RWPE1 (cell line): ENCODE measurements around the gene ADGRV1.

ENCODE experiments used
- CTCF ChIA-PET: fragments of 350-600 bp; sonication (Branson Sonifier 250); formaldehyde crosslinking; extraction: SDS; loops from one replicate; lab custom pipeline; 2021; lab: Yijun Ruan, JAX
- POLR2A ChIA-PET: fragments of 400-600 bp; formaldehyde crosslinking; extraction: SDS; loops from one replicate; lab custom pipeline; 2020; ENCODE audit warnings: antibody characterized with exemption; ENCODE audit not compliant: low non-redundant PET; lab: Yijun Ruan, JAX
- DNase-seq: peaks from one replicate; pipeline ENCODE4 v3.0.0; 2012; ENCODE audit warnings: low spot score
- H3K27ac ChIP-seq: fragments of 450-650 bp; 2 replicates; pipeline ENCODE4 v1.5.1; 2017
- CTCF ChIP-seq: fragments of 450-650 bp; conservative IDR thresholded peaks from 2 replicates; pipeline ENCODE4 v1.5.1; 2017; ENCODE audit warnings: low read depth, mild to moderate bottlenecking

The ADGRV1 gene

DNA sequence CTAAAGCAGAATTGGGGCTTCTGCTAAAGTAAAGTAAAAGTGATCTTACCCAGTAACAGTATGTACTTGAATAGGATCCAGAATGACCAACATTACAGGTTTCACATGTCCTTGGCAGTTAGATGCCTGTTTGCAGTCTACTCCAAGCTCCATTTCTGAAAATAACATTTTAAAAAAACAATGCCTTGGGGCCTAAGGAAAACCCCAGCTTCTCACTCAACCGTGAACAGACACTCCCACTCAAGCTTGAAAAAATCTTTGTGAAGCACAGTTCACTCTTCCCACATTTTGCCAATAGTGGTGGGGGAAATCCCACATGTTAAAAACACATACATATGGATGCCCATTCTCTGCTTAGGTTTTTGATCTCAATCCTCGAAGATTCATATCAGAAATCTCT, 520.4 kb downstream of the ADGRV1 start:
- no peak overlapping the region for H3K27ac ChIP-seq
- no peak for DNase-seq
- ChIA-PET POLR2A (no interaction called here), CTCF (interaction anchor here (0.5 kb wide), 1 partner anchor 23 kb away, joined by 3 read pairs; no protein-coding TSS in a partner anchor)
- TF ChIP-seq CTCF, result no peak

- CTCF ChIA-PET, result no interaction called here
- no peak for DNase-seq
- TF ChIP-seq CTCF, result no peak
- POLR2A ChIA-PET, result no interaction called here
- H3K27ac ChIP-seq, result no peak overlapping the region
Measured at GRCh38 chr5:91089758-91090157, 531.2 kb downstream of the ADGRV1 start.

DNA sequence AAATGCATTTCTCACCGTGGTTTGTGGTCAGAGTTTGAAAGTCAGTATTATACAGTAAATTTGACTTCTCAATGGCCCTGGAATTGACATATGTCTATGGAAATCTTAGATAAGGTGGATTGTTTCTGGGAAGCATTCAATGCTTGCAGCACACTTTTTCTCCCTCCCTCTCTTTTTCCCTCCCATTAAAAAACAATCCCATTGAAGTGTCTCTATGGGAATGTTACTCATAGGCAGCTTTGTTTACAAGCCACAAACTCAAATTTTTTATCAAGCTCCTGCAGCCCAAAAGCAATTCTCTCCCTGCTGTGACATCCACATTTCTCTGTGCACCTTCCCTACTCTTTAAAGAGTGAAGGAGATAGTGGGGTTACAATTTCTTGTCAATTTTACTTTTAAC, 532.4 kb downstream of the ADGRV1 start:
- CTCF ChIA-PET, result interaction anchor here (0.6 to 0.8 kb wide), 2 partner anchors 31 to 319 kb away, joined by 3 to 4 read pairs; no protein-coding TSS in a partner anchor
- no peak for DNase-seq
- POLR2A ChIA-PET, result no interaction called here
- H3K27ac ChIP-seq, result no peak overlapping the region
- no peak for TF ChIP-seq CTCF

GRCh38 chr5:91091471-91092234, 533.1 kb downstream of the ADGRV1 start:
- CTCF ChIA-PET, result interaction anchor here (0.8 kb wide), 1 partner anchor 30 kb away, joined by 3 read pairs; no protein-coding TSS in a partner anchor
- POLR2A ChIA-PET, result no interaction called here
- TF ChIP-seq CTCF, result no peak
- H3K27ac ChIP-seq, result no peak overlapping the region
- no peak for DNase-seq

DNA sequence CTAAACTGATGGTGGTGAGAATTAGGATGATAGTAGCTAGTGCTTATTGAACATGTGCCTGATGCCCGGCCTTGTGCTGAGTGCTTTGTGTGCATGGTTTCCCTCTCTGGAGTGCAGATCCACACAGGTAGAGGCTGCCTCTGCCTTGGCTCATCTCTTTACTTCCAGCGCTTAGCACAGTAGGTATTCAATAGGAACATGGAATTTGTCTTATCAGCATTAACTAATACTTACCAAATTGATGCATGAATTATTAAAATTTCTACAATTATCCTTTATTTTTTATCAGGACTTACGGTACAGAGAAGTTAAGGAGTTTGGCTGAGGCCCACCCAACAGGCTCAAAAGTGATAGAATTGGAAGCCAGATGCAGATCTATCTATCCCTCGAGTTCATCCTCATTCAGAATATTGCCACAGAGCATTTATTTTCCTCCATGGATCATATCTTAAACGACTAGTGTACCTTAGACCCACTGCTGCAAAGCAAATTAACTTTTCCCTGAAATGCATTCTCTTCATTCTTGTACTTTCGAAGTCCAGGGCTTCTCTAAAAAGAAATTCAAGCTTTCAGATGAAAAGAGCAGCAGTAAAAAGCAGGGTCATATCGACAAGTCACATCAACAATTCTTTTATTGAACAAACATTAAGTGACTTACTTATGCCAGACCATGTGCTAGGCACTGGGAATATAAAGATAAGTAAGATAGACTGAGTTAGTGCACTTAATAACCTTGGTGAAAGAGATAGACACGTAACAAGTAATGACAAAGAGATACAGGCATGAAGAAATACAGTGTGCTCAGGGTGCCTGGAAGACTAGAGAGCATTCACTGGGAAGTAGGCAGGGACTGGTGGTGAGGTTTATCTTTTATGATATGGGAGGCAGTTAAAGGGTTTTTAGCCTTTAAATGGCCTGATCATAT, 534.5 kb downstream of the ADGRV1 start:
- no peak for DNase-seq
- ChIA-PET POLR2A (no interaction called here), CTCF (no interaction called here)
- no peak overlapping the region for H3K27ac ChIP-seq
- TF ChIP-seq CTCF, result no peak

DNA sequence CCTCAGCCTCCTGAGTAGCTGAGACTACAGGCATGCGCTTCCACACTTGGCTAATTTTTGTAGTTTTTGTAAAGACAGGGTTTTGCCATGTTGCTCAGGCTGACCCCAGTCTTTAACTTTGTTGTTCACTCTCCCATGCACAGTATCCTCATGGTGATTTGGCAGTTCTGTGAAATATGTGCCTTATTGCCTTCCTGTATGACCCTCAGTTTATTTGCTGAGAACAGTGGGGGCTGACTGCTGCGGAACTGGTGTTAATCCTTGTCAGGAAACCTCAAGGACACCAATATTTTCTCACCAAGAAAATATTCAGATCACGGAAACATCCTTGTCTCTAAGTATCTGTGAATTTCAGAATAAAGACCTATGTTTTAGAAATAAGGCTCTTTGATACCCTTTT, 536.7 kb downstream of the ADGRV1 start:
- ChIA-PET POLR2A (no interaction called here), CTCF (interaction anchor here (1.4 kb wide), 1 partner anchor 290 kb away, joined by 8 read pairs; no protein-coding TSS in a partner anchor)
- no peak overlapping the region for H3K27ac ChIP-seq
- DNase-seq, result no peak
- TF ChIP-seq CTCF, result no peak
